ENCODE results near the gene IL10RA. TPM values are rescaled to one million over a fixed set of nuclear protein-coding genes. Genes with fewer than 3 reads are reported as not detected.

The IL10RA gene
- total and polyA plus RNA-seq, 9 of the 15 experiments (the other 6 are each of a cell fraction or from before 2014, with no cell fraction given) = 0.17 to 17.3 (median 2.9) TPM

GRCh38 chr11:117946156-117946841, 39.9 kb upstream of the IL10RA start (continued):
- TF ChIP-seq KDM1A (IDR thresholded peaks at IDR 0.05) (no peak), TAL1 (IDR thresholded peaks at IDR 0.05) (peak; percentile 6; the same call in 1 of the 2 replicates), JUN (IDR thresholded peaks at IDR 0.05; ENCODE audit: borderline replicate concordance, low read depth, low read length) (no peak), JUN (CRISPR knock-in tag; IDR thresholded peaks at IDR 0.05; ENCODE audit: borderline replicate concordance) (0 out of 2 replicates have a peak, but pooled peaks have one; percentile 15), MTA3 (IDR thresholded peaks at IDR 0.05; ENCODE audit: borderline replicate concordance) (no peak), CEBPB (tag; IDR thresholded peaks at IDR 0.05) (peak; percentile 27; the same call in 1 of the 2 replicates)

- Histone ChIP-seq H3K9me1 (ENCODE audit: control insufficient read depth, insufficient read depth, low read length) (no peaks in the 10 kb centered on the region), H3K27me3 (ENCODE audit: control insufficient read depth in 2 of 2, insufficient read depth in 2 of 2, low read length in 2 of 2) (no peaks in the 10 kb centered on the region), H3K4me2 (ENCODE audit: insufficient read depth, low read length) (no peak overlapping the region), H3K36me3 (ENCODE audit: control insufficient read depth, insufficient read depth, low read length) (no peaks in the 10 kb centered on the region), H2AFZ (ENCODE audit: low read depth, low read length) (peak overlapping the region; percentile 14; the same call in 1 of the 2 replicates), H3K4me1 (replicated peaks in 1 of 2; ENCODE audit: control insufficient read depth in 2 of 2, insufficient read depth in 2 of 2, low read length in 2 of 2) (peaks cover 20 to 41% of the 10 kb centered on the region in 2 experiments), H3K79me2 (ENCODE audit: control insufficient read depth, insufficient read depth, low read length) (no peaks in the 10 kb centered on the region), H3K27ac (ENCODE audit: extremely low read depth, low read depth, low read length) (no peak overlapping the region), H4K20me1 (replicated peaks; ENCODE audit: control insufficient read depth, insufficient read depth, low read length) (no peaks in the 10 kb centered on the region), H3K4me3 (no peak overlapping the region), H3K9ac (ENCODE audit: insufficient read depth in 1 of 2, low read depth in 2 of 2, low read length in 2 of 2) (no peak overlapping the region), H3K9me3 (replicated peaks; ENCODE audit: control insufficient read depth, insufficient read depth, low read depth, low read length) (no peaks in the 10 kb centered on the region)
- BruUV-seq (replicated peaks) = no TSS peak
- in situ Hi-C loops (cut with MboI) (loop anchor here (5.0 to 10.0 kb wide), 3 partner anchors 102 to 125 kb away; partner anchors contain the start of gene FXYD2), intact Hi-C loops (cut with micrococcal nuclease) (loop anchor here (1.0 to 10.0 kb wide), 6 partner anchors 35 to 522 kb away; partner anchors contain the start of gene SCN2B)
- POLR2A ChIA-PET = interaction anchor here (0.6 to 1.3 kb wide), 10 partner anchors 10 to 366 kb away, joined by 3 to 7 read pairs (median 3); no protein-coding TSS in a partner anchor
- FAIRE-seq = peak; percentile 78
- peak; percentile 83 to 92 (median 90) for DNase-seq (ENCODE audit: extremely low read depth in 1 of 4, low spot score in 3 of 4)
- ATAC-seq = peak; percentile 94
- WGBS (ENCODE audit: insufficient coverage, low coverage, missing lambda C conversion rate) = 39% methylated on average over 7 of the region's 7 CpGs
- CTCF ChIA-PET (ENCODE audit: low intra/inter-chr PET ratio) = interaction anchor here (0.6 to 4.9 kb wide), 7 partner anchors 14 to 172 kb away, joined by 3 to 37 read pairs (median 5); no protein-coding TSS in a partner anchor
- TF ChIP-seq YY1 (IDR thresholded peaks at IDR 0.05; ENCODE audit: borderline replicate concordance in 1 of 3, control insufficient read depth in 1 of 3, extremely low read depth in 1 of 3, insufficient read depth in 3 of 3, insufficient read length in 1 of 3, insufficient replicate concordance in 2 of 3, low read depth in 1 of 3, low read length in 2 of 3) (peak in 2 of 3 experiments; percentile 31 to 40), TCF3 (CRISPR knock-in tag; IDR thresholded peaks at IDR 0.05) (0 out of 2 replicates have a peak, but pooled peaks have one; percentile 21), ZNF175 (CRISPR knock-in tag; IDR thresholded peaks at IDR 0.05; ENCODE audit: low read depth) (0 out of 2 replicates have a peak, but pooled peaks have one; percentile 24), ETV5 (CRISPR knock-in tag; IDR thresholded peaks at IDR 0.05; ENCODE audit: low read depth) (peak; percentile 92), RCOR1 (IDR thresholded peaks at IDR 0.05; ENCODE audit: borderline replicate concordance in 1 of 2, low read depth in 2 of 2, low read length in 2 of 2) (peak in 1 of 2 experiments; percentile 48; a peak in 1 of 4 replicates), ELF1 (tag; IDR thresholded peaks at IDR 0.05) (0 out of 2 replicates have a peak, but pooled peaks have one; percentile 35), EP400 (IDR thresholded peaks at IDR 0.05) (0 out of 2 replicates have a peak, but pooled peaks have one; percentile 27), NFXL1 (CRISPR knock-in tag; IDR thresholded peaks at IDR 0.05) (no peak), KDM5B (IDR thresholded peaks at IDR 0.05; ENCODE audit: insufficient replicate concordance, low read depth, low read length) (no peak)
- TF ChIP-seq, protein P1, sequence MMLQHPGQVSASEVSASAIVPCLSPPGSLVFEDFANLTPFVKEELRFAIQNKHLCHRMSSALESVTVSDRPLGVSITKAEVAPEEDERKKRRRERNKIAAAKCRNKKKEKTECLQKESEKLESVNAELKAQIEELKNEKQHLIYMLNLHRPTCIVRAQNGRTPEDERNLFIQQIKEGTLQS (IDR thresholded peaks at IDR 0.05) = peak; percentile 98
- TF ChIP-seq, protein P1 (CRISPR knock-in tag; conservative IDR thresholded peaks at IDR 0.05) = no peak
These were observed 39.2 kb upstream of the IL10RA start for GRCh38 chr11:117946842-117947526.
